Activated gamma-delta T cell (primary cell): ENCODE data around the gene CNFN.

Source experiments
- DNase-seq: peaks from one replicate; lab custom pipeline; 2025; lab: John Stamatoyannopoulos, UW

Gene CNFN

DNA sequence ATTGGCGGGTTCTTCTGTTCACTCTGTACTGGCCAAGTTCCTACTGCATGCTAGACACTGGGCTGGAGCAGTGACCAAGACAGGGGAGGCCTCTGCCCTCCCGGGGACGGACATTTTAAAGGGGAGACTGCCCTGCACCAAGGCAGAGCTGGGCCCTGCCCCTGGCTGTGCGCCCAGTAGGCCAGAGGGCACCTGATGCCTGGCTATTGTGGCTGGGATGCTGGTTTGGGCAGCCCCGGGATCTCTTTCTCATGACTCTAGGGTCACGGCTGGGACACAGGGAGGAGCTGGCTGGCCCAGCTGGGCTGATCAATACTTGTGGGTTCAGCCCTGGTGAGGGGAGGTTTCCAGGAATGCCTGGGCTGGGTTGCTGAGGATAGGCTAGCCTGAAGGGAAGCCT lies 19.4 kb upstream of the CNFN start:
- DNase-seq: no peak

DNA sequence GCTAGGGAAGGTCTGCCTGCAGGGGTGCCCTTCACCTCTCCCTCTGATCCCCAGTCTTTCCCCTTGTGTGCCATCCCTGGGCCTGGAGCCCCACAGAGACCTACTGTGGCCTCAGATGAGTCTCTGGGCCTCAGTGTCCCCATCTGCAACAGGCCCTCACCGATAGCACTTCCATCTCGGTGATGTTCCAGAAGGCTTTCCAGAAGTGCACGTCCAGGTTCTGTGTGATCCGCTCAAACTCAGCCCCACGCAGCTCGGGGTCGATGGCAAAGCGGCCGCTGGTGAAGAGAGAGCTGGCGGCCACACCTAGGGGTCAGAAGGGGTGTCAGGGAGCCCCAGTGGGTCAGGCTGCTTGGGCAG lies 17.7 kb upstream of the CNFN start:
- DNase-seq: no peak

DNA sequence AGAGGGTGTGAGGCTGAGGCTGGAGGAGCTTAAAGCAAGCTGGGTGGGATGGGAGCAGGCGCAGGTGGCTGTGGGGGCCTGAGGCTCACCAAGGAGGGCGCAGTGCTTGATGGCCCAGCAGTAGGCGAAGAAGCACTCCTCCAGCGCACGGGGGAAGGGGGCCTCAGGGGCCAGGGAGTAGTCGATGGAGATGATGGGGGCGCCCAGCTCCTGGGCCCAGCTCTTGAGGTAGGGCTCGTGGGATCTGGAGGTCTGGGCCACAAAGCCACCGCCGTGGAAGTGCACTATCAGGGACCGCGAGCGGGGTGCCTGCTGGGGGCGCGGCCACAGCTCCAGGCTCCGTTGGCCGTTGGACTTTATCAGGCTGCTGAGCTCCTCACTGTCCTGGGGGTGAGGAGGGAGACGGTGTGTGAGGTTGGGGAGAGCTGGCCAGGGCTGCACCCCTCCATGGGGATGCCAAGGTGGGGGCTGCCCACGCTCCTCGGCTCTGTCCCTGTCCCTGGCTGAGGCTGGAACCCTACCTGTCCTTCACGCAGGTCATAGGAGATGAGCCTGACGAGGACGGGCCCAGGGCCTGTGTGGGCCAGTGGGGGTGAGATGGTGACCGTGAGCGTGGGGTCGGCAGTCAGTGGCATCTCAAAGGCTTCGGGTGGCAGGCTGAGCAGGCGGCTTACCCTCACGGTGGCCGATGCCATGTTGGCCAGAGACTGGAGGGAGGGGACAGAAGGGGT lies 17.2 kb upstream of the CNFN start:
- no peak for DNase-seq

DNA sequence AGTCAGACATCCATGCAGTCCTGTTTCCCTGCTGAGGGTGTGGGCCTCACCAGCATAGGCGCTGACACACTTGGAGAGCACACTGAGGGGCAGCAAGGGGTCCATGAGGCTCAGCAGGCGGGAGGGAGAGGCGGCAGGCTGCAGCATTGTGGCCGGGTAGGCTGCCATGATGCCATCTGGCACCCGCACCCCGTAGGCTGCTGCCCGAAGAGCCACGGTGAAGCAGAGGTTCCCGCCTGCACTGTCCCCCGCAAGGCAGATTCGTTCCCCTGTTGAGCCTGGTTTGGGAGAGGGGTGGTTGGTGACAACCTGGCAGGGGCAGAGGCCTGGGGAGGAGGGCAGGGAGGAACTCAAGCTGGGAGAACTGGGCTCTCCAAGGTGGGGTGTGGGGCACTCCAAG lies 16.0 kb upstream of the CNFN start:
- DNase-seq: no peak

DNA sequence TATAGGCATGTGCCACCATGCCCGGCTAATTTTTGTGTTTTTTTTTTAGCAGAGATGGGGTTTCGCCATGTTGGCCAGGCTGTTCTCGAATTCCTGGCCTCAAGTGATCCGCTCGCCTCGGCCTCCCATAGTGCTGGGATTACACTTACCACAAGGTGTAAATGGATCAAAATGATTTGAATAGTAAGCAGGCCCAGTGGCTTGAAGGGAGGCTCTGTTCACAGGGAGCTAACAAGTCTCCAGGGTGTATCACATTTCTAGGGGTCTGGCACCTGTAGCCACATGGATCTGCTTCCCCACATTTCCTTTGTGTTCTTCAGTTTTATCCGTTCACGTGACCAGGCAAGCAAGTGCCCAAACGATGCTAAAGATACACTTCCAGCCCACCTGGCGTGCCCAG lies 13.5 kb upstream of the CNFN start:
- no peak for DNase-seq

DNA sequence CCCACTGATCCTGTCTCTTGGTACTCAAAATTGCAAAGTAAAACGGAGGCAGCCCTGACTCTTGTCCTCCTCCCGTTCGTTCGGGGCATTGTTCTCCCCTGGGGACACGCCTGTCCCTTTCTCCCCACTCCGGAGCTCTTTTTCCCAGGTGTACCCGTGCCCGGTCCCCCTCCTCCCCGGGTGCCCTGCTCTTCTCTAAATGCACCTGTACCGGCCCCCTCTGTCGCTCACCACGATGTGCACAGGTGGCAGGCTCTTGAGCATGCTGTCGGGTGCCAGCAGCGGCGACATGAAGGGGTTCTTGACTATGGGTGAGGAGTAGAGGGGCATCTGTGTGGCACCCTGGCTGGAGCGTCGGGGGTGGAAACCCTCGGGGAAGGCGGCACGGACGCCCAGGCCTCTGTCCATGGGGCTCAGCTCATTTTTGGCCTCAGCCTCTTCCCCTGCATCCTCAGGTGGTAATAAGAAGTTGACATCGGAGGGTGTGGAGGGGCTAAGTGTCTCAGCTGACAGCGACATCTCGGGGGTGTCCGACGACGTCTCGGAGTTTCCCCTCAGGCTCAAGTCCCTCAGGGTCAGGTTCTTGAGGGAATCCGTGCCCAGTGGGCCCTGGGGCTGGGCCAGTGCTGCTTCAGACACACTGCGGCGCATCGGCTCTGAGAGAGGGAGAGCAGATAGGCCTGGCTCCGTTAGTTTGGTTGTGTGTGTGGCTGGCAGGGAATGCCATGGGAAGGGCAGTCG lies 12.4 kb upstream of the CNFN start:
- DNase-seq: no peak

DNA sequence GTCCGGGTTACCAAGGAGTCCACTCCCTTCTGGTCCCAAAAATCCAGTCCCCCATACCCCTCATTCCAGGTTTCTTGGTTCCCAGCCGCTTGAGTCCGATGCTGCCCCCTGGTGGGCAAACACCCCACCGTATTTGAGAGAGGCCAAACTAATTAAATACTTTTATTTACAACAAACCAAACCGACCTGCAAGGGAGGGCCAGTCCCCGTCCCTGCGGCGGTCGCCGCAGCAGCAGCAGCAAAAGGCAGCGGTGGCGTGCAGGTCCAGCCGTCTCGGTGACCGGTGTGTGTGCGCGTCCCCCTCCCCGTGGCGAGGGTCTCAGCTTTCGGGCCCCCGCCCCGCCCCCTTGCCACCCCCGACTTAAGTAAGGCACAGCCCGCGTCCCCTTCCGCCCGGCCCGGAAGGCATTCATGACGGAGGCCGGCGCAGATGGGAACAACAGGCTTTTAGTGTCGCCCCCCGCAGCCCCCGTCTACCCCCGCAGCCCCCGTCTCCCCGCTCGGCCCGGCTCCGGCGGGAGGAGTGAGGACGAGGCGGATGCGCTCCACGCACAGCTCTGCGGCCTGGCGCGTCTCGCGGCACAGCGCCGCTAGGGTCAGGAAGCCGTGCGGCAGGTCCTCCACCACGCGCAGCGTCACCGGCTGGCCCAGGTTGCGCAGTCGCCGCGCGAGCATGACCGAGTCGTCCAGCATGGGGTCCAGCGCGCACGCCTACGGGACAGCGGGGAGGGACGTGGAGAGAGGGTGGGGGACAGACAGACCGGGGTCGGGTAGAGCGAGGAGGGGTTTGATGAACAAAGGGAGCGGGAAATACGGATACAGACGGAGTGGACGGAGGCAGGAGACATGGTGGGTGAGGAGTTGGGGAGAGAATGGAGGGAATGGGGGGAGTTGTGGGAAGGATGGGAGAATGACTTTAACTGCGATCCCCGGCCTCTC lies 11.5 kb upstream of the CNFN start:
- DNase-seq: peak; percentile 50

DNA sequence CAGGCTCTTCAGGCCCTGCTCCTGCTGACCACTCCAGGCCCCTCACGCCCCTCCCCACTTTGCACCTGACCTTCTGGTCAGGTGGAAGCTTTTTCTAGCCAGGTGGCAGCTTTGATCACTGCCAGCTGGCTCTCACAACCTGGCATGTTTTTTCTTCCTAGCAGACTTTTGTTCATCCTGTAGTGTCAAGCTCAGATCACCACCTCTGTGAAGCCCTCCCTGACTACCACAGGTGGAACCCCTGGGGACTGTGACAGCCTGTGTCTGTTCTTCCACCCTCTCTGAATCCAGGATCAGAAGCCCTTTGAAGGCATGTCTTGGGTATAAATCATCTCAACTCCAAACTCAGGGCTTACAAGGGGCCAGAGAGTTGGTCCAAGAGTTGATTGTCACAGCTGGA lies 10.3 kb upstream of the CNFN start:
- DNase-seq: no peak

DNA sequence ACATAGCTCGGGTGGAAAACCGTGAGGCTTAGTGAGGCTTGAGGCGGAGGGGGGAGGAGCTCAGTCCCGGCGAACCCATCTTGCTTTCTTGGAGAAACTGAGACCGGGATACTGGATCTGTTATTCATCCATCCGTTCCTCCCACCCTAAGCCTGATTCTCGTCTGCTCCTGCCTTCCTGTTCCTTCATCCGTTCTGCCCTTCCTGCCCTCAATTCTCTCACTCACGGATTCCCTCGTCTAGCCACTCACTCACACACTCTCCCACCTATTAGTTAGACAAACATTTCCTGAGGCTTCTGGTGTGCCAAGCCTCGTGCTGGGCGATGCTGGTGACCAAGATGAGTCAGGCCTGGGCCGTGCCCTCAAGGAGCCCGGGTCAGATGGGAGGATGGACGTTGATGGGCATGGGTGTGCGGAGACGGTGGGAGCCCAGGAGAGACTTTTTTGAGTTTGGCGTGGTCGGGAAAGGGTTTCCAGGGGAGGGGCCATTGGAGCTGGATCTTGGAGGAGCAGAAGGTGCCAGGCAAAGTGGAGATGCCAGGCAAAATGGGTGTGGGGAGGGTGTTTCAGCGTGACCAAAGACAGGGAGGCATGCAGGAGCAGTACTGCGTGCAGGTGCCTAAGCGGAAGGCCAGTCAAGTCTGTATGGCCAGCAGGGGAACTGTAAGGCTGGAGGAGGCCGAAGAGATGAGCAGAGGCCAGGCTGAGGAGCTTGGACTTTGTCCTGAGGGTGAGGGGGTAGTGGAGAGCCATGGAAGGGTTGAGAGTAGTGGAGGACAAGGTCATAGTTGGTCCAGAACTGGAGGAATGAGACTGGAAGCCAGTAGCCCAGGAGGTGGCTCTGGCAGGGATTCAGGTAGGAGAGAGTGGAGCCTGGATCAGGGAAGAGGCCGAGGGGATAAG lies 7.4 kb upstream of the CNFN start:
- DNase-seq: no peak

DNA sequence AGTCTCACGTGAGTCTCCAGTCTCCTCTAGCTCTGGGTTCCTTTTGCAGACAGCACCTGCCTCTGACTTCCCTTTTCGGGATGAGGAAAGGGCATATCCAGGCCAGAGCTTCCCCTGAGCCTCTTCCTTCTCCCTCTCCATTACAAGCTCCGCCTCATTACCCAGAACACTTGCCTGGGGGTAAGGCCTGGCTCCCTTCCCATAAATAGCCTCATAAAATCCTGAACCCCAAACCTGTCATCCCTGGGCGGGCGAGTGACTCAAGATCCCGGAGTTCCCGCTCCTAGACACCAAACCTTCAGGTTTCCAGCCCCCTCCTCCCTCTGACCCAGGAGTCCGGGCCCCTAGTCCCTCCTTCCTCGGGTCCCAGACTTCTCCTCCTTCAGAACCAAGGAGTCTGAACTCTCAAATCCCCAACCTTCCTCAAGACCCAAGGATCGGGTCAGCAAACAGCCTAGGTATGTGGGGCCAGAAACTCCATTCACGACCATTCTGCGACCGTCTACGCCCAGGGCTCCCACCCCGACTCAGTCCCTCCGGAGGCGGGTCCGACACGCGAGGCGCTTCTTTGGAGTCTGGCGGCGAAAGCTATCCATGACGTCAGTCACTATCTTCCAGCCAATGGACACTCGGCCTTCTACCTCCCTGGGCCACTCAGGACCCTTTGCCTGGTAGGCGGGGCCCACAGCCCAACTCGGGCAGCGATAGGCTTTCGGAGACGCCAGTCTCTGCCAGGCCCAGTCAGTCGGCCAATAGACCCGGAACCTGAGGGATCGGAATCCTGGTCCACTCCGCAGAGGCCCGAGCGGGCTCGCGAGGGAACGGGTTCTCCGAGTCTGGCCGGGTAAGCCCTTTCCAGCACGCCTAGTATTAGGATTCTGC lies 6.5 kb upstream of the CNFN start:
- peak; percentile 83 for DNase-seq

DNA sequence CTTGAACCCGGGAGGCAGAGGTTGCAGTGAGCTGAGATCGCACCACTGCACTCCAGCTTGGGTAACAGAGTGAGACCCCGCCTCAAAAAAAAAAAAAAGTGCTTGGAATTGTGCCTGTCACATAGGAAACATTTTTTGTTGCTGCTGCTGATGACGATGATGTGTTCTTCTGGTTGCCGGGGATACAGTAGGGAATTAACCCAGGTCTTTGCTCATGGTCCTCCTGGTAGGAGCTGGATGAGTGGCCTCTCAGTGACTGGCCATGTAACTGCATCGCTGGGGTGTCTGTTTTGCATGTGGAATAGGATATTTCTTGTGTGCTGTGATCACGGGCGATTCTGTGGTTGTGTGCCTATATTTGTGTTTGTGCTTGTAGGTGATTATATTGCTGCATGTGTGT lies 4.7 kb upstream of the CNFN start:
- no peak for DNase-seq

DNA sequence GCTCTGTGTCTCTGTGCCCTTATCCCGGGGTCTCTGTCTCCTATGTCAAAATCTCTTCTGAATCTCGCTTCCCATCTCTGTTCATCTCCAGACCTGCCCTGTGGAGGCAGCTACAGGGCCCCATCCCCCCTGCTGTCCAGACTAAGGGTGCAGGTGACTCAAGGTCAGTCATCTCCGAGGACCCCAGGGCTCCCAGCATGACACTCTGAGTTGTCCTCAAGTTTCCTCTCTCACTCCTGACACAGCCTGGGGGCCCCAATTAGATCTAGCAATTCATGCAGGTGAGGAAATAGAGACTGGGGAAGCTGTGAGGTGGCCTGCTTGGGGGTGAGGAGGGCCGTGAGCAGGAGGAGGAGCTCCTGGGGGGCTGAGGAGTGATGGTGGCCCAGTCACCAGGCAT lies 2.1 kb upstream of the CNFN start:
- no peak for DNase-seq

DNA sequence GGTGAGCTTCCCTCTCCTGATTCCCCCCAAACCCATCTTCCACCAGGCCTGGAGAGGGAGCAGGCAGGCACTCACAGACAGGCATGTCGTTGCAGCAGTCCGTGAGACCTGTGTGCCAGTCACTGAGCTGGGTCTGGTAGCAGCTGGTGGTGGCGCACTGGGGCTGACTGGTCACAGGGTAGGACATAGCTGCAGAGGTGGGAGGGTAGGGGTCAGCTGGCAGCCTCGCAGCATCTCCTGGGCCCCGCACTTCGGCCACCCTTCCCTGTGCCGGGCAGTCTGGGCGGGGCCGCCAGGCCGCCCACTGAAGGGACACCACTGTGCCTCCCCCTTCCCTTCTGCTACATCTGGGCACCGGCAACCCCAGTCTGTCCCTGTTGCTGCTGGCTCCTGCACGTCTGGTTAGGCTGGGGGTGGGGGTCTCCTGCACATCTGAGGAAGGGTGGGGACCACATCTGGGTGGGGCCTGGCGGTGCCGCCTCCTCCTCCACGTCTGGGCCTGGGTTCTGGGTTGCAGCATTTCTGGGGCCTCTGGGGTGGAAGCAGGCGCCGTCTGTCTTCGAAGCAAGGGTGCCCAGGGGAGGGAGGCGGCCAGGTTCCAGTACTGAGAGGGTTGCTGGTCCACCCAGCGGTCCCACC lies 1.1 kb downstream of the CNFN start:
- DNase-seq: no peak

DNA sequence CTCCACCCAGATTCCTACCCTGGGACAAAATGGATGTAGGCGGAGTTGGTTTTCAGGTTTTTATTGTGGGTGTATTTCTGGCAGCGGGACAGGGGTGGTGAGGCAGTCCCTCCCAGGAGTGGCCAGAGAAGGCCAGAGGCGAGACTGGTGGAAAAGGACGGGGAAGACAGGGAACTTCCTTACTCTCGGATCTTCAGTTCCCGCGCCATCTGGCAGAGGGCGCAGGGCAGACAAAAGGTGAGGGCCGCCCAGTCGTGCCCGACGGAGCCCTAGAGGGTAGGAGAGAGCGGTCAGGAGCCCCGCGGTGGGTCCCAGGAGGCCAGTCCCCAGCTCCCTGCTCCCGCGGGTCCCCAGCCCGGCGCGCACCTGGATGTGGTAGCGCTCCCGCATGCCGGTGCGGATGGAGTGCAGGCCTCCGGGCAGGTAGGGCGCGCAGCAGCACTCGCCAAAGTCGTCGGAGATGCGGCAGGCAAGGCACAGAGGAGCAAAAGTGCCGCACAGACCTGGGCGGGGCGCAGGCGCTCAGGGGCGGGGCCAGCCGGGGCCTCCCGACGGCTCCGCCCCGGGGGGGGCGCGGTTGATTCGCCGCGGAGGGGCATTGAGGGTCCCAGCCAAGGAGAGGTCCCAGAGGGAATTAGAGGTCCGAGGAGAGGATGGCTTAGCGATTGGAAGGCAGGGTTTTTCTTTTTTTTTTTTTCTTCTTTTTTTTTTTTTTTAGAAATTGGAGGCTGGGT lies 3.0 kb downstream of the CNFN start:
- peak; percentile 38 for DNase-seq

DNA sequence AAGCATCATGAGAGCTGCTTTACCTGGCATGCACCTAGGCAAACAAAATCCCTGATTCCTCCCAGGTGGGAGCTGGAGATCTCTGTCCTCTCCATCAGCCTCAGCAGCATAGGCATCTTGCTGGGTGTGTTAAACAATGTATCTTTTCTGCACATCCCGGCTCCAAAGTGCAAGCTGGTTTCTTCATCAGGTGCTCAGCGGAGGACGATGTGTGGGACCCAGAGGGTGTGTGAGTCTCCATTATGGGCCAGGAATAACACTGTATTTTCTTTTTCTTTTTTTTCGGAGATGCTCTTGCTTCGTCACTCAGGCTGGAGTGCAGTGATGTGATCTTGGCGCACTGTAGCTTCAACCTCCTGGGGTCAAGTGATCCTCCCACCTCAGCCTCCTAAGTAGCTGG lies 9.9 kb downstream of the CNFN start:
- no peak for DNase-seq

DNA sequence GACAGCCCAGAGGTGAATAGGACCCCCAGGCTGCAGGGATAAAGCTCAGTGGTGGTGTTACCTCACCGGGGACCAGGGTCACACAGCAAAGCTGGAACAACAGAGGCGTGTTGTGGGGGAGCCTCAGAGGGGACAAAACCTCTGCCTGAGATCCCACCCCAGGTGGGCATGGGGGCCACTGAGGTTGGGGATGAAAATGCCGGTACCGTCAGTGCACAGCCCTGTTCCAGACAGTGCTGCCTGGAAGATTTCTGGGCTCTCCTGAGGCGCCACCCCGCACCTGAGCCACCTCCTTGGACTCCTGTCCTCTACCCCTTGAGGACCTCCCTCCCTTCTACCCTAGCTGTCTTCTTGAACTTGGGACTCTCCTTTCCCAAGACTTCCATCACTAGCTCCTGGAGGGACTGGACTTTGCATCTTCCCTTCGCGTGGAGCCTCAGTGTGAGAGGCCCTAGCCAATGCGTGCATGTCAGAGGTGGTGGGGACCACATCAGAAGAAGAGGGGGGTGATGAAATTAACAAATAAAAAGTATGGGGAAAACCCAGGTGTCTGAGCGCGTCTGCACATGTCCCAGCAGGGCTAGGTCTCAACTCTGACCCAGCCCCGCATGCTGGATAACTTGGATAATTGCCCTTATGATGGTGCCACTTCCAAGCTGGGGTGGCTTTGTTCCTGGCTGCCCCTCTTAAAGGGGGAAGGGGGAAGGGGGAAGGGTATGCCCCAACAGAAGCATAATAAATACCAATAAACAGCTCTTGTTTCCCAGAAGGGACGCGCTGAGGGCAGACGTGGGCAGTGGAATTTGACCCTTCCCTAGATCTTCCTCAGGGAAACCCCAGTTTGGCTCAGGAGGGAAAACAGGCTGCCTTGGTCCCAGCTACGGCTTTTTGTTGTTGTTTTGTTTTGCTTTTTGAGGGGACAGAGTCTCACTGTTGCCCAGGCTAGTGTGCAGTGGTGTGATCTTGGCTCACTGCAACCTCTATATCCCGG lies 11.6 kb downstream of the CNFN start:
- no peak for DNase-seq

DNA sequence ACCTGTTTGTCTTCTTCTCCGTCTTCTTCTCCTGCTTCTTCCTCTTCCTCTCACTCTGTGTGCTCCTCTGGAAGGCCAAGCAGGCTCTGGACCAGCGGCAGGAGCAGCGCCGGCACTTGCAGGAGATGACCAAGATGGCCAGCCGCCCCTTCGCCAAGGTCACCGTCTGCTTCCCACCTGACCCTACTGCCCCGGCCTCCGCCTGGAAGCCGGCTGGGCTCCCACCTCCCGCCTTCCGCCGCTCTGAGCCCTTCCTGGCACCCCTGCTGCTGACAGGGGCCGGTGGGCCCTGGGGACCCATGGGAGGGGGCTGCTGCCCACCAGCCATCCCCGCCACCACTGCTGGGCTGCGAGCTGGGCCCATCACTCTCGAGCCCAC lies 13.9 kb downstream of the CNFN start:
- no peak for DNase-seq
